HL-60/S4 treated with retinoic acid at 250 ng/mL for 4 days and 3 days (cell line): ENCODE measurements around the gene SLC25A30.
"Not testable (repeated sequence)": the region's sequence is repeated elsewhere in the genome, so short reads cannot be mapped to it uniquely, and the experiment has no call there.

Source experiments
- in situ Hi-C: fragments of 300-500 bp; cut with MboI; formaldehyde crosslinking; loops from 2 replicates; pipeline ENCODE4 v1.7.0; 2022; ENCODE audit warnings: low sequenced_read_pairs

Gene SLC25A30

GRCh38 chr13:45432737-45433380 lies 14.7 kb upstream of the SLC25A30 start:
- in situ Hi-C loops, result no loop called here

GRCh38 chr13:45426056-45426841 lies 8.1 kb upstream of the SLC25A30 start:
- in situ Hi-C loops, result not testable (repeated sequence)

GRCh38 chr13:45422731-45423292 lies 4.6 kb upstream of the SLC25A30 start:
- in situ Hi-C loops, result no loop called here

GRCh38 chr13:45419945-45420344 lies 1.8 kb upstream of the SLC25A30 start:
- in situ Hi-C loops, result no loop called here

- in situ Hi-C loops, result not testable (repeated sequence)
Measured at GRCh38 chr13:45419389-45419788, 1.2 kb upstream of the SLC25A30 start.

DNA sequence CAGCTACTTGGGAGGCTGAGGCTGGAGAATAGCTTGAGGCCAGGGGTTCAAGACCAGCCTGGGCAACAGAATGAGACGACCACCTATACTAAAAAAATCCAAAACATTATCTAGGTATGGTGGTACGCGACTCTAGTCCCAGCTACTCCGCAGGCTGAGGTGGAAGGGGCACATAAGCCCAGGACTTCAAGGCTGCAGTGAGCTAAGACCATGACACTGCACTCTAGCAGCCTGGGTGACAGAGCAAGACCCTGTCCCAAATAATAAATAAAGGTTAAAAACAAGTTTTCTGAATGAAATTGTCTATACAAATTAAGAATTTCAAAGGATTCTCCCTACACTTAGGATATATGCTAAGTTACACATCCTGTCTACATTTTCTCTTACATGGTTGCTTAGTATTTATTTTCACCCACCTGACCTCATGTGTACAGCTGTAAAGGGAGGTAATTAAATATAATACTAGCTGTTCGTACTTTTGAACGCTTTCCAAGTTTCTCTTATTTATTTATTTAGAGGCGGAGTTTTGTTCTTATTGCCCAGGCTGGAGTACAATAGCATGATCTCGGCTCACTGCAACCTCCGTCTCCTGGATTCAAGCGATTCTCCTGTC lies 1.6 kb downstream of the SLC25A30 start:
- in situ Hi-C loops, result no loop called here

- in situ Hi-C loops, result no loop called here
Measured at GRCh38 chr13:45415112-45415511, 3.1 kb downstream of the SLC25A30 start.

DNA sequence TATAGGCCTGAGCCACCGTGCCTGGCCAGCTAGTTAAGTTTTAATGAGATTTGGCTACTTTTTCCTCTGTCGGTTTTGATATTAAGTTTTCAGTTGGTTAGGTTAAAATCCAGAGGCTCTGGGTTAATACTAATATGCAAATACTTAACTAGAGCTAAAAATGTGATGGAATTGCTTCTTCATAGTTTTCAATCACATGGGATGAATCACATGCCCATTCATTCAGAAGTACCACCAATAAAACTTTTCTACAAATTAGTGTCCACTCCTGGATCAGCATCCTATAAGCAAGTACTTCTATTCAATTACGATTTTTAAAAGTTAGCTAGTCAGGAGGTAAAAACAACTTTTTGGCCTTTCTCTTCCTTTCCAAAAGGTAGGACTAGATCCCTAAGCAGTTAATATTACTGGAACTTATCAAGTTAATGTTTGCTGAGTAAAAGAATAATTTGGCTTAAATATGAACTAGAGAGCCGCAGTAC lies 4.3 kb downstream of the SLC25A30 start:
- in situ Hi-C loops, result no loop called here

DNA sequence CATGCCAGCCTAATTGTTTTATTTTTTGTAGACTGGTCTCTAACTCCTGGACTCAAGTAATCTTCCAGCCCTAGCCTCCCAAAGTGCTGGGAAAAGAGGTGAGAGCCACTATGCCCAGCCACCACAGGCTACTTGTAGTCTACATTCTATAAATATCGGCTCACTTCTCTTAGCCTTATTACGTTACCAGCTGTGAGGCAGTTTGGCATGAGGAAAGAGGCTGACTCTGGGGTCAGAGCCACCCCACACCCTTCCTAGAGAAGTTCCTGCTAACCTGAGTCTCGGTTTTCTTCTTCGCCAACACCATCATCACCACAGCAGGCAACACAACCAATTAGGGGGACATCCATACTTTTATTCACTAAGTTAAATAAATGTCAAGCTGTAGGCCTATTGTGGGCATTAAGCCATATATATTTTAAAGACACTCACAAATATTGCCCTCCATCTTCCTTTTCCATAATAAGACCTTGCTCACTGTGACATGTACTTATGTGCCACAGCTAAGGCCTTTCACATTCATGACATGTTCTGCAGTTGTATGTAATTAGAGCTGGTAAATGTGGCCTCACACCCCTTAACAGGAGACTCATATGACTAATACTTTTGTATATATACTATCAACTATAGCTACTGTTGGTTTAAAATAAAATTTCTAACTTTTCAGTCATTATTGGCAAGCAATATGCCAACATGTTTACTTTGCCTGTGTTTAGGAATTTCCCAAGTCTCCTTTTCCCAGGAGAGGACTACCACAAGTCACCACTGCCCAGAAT lies 5.7 kb downstream of the SLC25A30 start:
- in situ Hi-C loops, result no loop called here

DNA sequence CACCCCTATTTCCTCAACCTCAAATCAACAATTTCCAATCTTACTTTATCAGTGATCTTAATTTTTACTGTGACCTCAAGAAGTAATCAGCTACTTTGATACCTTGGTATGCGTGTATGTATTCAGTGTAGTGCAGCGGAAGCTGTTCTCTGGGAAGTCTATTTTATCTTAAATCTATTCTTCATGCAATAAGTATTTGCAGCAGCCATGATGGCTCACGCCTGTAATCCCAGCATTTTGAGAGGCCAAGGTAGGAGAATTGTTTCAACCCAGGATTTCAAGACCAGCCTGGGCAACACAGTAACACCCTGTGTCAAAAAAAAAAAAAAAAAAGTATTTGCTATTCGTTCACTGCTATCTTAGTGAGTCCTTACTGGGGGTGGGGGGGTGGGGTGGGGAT lies 6.5 kb downstream of the SLC25A30 start:
- in situ Hi-C loops, result no loop called here

- in situ Hi-C loops, result no loop called here
Measured at GRCh38 chr13:45411221-45411620, 7.0 kb downstream of the SLC25A30 start.

DNA sequence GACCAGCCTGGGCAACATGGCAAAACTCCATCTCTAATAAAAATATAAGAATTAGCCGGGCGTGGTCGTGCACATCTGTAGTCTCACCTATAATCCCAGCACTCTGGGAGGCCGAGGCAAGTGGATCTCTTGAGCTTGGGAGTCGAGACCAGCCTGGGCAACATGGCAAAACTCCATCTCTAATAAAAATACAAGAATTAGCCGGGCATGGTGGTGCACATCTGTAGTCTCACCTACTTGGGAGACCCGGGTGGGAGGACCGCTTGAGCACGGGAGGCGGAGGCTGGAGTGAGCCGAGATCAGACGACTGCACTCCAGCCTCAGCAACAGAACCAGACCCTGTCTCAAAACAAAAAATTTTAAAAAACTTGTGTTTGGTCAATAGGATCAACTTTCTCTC lies 7.7 kb downstream of the SLC25A30 start:
- in situ Hi-C loops, result no loop called here

DNA sequence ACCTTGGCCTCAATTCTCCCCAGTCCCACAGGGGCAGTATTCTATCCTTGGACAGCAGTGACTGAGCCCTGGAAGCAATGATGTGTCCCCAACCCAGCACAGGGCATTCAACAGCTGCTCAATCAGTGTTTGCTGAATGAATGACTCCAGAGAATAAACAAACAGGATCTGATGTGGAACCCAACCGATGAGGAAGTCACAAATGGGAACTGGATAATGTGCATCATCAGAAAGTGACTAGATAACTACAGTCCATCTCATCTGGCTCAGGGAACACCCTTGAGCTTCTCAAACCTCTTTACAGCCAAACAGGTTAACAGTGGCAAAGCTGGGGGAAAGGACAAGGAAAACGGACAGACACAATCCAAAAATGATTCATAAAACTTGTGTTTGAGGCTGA lies 8.2 kb downstream of the SLC25A30 start:
- in situ Hi-C loops, result no loop called here

DNA sequence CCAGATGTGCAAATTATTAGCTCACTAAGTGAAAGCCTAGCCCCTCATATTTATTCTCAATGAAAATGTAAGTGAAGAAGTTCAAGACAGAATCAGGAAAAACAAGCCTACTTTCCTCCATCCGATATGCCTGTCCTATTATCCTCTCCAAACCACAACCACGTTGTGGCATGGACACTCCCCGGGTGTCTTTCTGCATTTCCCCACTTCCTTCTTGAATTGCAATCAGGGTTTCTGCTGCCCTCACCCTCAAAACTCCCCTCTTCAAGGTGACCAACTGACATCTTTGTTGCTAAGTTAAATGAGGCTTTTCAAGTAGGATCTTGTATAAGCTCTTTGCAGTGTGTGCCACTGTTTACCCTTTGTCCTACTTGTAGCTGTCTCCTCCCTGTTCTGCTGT lies 11.8 kb downstream of the SLC25A30 start:
- in situ Hi-C loops, result no loop called here

DNA sequence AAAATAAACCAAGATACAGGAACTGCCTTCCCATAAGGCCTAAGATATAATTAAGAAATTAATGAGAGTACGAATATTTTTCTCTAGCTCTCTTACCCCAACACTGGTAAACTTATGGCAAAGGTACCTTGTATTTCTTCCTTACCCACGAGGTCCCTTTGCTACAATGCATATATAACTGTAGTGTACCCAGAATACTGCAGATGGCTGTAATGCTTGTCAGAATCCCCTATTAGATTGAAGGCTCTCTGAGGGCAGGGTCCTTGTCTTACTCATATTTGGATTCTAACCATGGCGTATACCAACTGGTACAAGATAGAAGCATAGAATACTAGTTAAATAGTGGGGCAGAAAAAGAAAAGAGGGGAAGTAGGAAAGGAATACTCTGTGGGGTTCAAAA lies 15.1 kb downstream of the SLC25A30 start:
- in situ Hi-C loops, result no loop called here

DNA sequence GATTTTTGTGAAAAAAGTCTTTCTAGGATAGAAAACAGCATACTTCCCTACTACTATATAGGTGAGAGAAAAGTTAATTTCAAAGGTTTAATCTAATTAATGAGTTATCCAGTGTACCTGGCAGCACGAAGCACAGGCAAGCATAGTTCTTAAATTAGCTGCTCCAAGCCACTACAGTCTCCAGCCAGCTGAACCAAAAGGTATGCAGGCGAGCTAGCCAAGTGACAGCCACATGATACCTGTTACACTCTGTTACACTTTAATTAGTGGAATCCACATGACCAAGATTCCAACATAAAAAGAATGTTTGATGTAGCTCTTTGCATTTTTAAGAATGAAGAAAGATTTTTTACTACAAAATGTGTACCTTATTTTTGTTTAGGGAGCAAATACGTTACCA lies 15.5 kb downstream of the SLC25A30 start:
- in situ Hi-C loops, result no loop called here

GRCh38 chr13:45401314-45401713 lies 16.9 kb downstream of the SLC25A30 start:
- in situ Hi-C loops, result no loop called here

DNA sequence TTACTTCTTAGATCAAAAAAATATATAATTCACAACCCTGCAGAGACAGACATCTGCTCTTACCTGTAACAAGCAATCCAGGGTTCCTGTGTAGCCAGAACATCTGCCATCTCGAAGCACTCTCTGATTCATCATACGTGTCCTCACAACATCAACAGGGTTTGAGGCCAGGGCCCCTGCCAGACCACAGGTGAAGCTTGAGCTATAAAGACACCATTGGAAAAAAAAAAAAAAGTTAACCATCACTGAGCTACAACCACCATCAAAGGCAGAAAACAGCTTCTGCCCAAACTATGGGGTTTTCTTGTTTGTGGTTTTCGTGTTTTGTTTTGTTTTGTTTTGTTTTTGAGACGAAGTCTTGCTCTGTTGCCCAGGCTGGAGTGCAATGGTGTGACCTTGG lies 19.3 kb downstream of the SLC25A30 start:
- in situ Hi-C loops, result no loop called here

DNA sequence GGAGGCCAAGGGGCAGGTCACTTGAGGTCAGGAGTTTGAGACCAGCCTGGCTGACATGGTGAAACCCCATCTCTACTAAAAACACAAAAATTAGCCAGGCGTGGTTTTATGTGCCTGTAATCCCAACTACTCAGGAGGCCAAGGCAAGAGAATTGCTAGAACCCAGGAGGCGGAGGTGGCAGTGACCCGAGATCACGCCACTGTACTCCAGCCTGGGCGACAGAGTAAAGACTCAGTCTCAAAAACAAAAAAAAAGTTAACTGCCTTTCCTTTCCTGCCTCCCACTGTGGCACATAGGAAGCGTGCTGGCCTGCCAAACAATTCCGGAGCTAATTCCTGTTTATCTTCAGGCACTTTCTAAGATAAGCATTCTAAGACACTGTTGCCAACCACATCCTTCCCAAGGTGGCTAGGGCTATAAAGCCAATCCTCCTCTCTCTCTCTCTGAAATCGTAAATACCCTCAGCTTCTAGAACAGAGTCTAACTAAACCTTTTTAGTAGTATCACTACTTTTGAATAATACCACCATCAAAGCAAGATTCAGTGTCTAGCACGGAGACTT lies 21.6 kb downstream of the SLC25A30 start:
- in situ Hi-C loops, result no loop called here

GRCh38 chr13:45393941-45394570 lies 24.1 kb downstream of the SLC25A30 start:
- in situ Hi-C loops, result no loop called here
